PC-9 (cell line): ENCODE data around the gene GUCY1A2.

Source experiments
- EZH2 ChIP-seq: fragments of 200-600 bp; sonication (generic); IDR thresholded peaks from 2 replicates; pipeline ENCODE4 v1.8.0; 2017; ENCODE audit warnings: antibody characterized with exemption, low read depth
- TF ChIP-seq, protein P1 (sequence below): fragments of 200-600 bp; sonication (generic); conservative IDR thresholded peaks from 2 replicates; pipeline ENCODE4 v1.6.1; 2017; ENCODE audit warnings: mixed run types, antibody characterized with exemption, mild to moderate bottlenecking, moderate library complexity

DNA sequence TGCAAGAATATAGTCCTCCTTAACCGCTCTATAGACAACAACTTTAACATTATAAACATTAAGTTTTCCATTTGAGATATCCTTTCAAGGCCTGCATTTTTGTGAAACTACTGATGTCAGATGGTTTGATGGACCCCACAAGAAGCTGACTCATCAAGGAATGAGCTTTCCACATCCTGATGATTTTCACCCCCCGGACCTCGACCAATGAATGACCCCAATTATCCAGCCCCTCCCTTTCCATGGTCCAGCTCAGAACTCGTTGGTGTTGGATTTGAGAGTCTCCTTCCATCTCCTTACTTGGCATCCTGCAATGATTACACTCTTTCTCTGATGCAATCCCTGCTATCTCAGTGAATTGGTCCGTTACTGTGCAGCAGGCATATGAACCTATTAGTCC lies 31.8 kb upstream of the GUCY1A2 start:
- TF ChIP-seq, protein P1, sequence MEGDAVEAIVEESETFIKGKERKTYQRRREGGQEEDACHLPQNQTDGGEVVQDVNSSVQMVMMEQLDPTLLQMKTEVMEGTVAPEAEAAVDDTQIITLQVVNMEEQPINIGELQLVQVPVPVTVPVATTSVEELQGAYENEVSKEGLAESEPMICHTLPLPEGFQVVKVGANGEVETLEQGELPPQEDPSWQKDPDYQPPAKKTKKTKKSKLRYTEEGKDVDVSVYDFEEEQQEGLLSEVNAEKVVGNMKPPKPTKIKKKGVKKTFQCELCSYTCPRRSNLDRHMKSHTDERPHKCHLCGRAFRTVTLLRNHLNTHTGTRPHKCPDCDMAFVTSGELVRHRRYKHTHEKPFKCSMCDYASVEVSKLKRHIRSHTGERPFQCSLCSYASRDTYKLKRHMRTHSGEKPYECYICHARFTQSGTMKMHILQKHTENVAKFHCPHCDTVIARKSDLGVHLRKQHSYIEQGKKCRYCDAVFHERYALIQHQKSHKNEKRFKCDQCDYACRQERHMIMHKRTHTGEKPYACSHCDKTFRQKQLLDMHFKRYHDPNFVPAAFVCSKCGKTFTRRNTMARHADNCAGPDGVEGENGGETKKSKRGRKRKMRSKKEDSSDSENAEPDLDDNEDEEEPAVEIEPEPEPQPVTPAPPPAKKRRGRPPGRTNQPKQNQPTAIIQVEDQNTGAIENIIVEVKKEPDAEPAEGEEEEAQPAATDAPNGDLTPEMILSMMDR: no peak
- TF ChIP-seq EZH2: no peak
